ENCODE data around the gene SLC6A8.

Gene SLC6A8

DNA sequence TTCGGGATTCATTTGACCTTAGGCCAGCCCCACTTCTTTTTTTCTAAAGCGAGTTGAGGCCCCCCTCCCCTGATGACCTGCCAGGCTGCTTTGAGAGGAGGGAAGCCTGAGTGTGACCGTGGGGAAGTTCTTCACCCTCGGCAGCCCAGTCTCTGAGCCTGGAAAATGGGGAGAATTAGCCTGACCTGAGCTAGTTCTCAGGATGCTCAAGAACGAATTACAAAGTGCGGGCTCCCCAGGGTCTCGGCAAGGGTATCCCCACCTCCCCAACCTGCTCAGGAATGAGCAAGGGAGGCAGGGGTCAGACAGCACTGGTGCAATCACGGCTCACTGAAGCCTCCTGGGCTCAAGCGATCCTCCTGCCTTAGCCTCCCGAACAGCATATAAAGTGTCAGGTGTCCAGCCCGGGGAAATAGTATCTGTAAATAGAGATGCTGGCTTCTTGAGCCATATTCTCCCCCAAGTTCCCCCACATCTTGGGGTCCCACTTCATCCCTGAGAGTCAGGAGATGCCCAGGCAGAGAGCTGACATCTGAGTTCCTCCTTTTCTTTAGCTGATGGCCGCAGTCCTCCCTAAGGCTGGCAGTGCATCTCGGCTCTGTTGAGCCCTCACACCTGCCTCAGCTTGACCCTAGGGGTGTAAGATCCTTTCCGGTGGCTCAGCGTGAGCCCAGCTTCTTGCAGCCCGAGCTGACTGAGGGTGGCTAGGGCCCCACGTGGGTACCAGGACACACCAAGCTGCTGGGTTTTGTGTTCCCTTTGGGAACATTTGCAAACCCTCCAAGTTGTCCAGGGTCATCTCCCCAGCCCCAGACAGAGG, 39.2 kb upstream of the SLC6A8 start:
- no peak for DNase-seq

DNA sequence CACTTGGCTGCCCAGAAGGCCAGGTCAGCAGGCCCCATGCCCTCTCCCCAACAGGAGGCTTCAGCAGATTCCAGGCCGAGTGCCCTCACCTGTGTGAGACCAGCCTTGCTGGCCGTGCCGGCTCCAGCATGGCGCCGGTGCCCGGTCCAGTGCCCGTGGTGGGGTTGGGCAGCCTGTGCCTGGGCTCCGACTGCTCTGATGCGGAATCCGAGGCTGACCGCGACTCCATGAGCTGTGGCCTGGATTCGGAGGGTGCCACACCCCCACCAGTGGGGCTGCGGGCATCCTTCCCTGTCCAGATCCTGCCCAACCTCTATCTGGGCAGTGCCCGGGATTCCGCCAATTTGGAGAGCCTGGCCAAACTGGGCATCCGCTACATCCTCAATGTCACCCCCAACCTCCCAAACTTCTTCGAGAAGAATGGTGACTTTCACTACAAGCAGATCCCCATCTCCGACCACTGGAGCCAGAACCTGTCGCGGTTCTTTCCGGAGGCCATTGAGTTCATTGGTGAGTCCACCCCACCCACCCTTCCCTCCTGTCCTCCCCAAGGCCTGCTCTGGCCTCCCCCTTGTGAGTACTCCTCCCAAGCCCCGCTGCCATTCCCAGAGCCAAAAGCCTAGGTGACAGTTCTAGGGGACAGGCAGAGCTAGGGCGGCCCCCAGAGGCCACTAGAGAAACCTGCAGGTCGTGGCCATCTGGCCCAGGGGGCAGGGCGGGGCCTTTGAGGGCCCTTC, 38.4 kb upstream of the SLC6A8 start:
- no peak for DNase-seq

DNA sequence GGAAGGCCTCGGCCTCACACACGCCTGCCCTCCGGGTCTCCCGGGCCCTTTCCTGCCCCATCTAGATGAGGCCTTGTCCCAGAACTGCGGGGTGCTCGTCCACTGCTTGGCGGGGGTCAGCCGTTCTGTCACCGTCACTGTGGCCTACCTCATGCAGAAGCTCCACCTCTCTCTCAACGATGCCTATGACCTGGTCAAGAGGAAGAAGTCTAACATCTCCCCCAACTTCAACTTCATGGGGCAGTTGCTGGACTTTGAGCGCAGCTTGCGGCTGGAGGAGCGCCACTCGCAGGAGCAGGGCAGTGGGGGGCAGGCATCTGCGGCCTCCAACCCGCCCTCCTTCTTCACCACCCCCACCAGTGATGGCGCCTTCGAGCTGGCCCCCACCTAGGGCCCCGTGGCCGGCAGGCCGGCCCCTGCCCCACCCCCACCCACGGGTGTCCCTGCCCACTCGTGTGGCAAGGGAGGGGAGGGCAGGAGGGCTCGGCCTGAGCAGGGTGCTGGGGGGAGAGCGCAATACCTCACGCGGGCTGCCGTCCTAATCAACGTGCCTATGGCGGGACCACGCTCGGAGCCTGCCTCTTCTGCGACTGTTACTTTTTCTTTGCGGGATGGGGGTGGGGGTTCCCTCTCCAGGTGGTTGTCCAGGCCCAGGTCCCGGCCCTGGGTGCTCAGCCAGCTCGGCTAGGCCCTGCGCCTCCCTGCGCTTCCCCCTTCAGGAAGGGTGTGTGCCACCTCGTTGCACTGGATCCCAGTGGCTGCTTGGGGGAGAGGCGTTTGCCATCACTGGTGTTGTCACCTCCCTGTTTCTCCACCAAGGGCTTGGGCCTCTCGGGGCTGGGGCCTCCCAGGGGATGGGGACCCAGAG, 37.6 kb upstream of the SLC6A8 start:
- no peak for DNase-seq

DNA sequence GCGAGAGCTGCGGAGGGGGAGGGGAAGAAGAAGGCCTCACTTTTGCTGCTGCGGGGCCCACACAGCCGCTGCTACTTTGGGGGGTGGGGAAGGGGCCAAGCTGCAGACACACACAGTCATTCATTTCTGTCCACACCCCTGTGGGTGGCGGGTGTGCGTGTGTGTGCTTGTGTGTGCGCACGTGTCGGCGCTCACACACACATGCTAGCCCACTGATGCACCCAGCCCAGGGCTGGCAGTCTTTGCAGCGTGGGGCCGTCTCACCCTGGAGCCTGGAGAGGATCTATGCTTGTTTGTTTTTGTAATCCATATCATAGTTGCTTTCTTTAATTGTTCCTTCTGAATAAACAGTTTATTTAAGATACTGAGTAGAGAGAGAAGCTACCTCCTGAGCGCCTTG, 36.8 kb upstream of the SLC6A8 start:
- DNase-seq = no peak

DNA sequence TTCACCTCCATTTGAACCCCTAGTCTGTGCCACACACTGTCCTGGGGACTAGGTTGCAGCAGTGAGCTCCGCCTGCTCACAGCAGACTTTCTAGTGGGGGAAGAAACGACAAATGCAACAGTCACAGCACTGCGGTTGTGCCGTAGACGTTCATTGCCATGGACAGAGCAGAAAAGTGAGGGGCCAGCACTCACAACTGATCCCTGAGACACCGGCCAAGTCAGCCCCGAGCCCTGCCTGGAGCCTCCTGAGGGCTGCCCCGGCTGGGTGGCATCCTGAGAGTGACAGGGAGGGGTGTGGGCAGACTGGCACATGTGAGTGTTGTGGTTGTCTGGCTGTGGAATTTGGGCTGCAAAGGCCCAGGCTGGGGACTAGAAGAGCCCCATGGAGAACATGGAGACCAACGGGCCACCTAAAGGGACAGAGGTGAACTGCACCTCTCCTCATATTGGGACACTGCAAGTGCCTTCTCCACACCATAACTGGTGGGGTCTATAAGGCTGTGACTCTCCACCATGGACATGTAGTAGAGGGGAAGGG, 36.1 kb upstream of the SLC6A8 start:
- no peak for DNase-seq

DNA sequence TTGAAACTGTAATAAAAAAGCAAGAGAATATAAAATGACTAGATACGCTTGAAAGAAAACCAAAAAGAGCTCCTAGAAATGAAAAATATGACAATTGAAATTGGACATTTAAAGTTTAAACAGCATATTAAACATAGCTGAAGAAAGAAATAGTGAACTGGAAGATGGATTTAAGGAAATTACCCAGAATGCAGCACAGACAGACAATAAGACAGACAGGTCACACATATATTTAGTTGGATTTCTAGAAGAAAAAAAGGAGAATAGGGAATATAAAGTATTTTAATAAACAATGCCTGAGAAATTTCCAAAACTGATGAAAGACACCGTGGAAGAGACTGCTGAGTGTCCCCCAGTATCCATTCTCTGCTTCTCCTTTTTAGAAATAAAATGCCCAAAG, 34.2 kb upstream of the SLC6A8 start:
- DNase-seq = no peak

DNA sequence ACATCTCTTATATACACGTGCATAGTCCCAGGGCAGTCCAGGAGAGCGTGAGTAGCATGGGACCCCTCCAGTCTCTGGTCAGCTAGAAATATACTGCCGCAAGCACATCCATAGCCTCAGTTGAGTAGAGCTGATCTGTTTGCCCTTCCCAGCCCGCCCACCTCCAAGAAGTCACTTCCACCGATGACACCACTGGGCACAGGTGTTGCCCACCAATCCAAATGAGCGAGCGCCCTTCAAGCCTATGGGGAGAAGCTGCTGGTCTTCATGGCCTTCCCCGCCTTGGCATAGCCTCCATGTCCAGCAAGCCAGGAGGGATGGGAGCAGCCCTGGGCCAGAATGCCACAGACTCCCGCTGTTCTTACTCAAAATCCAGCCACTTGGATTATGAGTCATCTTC, 30.6 kb upstream of the SLC6A8 start:
- DNase-seq = no peak

DNA sequence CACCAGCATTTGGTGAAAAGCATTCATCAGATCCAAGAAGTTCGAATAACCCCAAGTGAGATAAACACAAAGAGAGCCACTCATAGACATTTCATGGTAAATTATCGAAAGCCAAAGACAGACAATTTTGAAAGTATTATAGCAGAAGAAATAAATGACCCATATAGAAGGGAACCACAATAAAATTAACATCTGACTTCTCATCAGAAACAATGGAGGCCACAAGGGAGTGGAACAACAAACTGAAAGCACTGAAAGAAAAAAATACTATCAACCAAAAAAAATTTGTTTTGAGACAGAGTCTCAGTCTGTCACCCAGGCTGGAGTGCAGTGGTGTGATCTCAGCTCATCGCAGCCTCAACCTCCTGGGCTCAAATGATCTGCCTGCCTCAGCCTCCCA, 28.5 kb upstream of the SLC6A8 start:
- DNase-seq = no peak

DNA sequence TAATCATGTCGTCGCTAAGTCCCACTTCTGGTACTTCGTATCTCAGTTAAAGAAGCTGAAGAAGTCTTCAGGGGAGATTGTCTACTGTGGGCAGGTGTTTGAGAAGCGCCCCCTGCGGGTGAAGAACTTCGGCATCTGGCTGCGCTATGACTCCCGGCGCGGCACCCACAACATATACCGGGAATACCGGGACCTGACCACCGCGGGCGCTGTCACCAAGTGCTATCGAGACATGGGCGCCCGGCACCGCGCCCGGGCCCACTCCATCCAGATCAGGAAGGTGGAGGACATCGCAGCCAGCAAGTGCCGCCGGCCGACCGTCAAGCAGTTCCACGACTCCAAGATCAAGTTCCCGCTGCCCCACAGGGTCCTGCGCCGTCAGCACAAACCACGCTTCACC, 25.5 kb upstream of the SLC6A8 start:
- DNase-seq = peak; percentile 8 to 27 (median 18)

DNA sequence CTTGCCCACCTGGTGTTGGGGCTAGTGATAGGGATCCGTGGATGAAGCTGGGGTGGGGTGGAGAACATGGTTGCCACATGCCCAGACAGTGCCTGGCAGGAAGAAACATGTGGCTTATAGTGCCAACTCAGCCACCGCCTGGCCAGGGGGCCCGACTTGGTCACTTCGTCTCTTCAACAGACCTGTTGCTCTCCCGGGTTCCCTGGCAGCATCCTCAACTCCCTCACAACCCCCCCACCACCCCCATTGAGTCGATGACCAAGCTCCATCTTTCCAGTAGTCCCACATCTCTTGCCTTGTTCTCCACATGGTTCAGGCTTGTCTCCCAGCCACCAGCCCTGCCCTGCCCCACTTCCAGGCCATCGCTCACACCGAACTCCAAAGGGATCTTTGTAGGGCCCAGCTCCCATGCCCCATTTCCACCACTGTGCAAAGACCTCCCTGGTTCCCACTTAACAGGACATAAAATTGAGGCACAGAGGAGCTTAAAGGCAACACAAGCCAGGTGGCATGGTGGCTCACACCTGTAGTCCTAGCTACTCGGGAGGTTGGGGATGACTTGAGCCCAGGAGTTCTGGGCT, 21.9 kb upstream of the SLC6A8 start:
- DNase-seq = no peak

DNA sequence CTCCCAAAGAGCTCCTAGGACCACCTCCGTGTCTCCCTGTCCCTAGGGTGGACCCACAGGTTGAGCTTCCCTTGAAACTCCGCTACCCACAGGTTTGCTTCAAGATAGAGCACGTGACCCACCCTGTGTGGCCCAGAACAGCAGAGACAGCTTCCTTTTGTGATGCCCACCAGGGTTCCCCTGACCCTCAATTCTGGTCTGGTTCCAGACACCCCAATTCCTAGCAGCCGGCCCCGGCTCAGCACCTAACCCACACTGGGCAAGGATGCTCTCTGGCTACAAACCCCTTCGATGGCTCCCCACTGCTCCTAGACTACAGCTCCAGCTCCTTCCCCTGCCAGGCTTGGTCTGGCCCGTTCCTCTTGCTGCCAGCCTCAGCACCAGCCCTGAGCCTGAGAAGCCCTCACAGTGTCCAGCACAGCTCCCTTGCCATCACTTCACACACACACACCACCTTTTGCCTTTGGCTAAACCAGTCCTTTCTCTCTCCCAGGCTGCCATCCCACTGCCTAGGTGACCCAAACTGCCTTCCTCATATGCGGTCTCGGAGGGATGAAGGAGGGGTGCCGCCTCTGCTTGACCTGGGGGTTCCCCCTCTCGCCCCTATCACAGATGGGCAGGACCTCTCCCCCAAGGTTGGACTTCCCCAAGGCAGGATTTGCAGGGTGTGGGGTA, 20.3 kb upstream of the SLC6A8 start:
- no peak for DNase-seq

DNA sequence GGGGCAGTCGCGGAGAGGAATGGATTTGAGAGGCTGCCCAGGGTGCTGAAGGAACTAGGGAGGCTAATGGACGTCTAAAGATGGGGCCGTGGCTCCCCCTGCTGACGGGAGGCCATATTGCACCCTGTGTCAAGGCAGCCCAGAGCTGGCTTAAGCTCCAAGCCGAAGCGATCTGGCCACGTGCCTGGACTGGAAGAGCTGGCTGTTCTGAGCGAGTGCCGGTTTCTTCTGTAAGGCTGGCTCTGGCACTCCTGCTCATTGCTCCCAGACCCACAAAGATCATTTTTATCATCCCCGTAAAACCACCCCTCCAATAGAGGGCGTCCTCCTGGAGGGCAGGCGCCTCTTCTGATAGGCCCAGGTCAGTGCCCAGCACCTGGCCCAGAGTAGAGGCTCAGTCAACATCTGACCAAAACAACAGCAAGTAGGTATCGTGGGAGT, 19.8 kb upstream of the SLC6A8 start:
- peak; percentile 26 to 75 (median 48) for DNase-seq

DNA sequence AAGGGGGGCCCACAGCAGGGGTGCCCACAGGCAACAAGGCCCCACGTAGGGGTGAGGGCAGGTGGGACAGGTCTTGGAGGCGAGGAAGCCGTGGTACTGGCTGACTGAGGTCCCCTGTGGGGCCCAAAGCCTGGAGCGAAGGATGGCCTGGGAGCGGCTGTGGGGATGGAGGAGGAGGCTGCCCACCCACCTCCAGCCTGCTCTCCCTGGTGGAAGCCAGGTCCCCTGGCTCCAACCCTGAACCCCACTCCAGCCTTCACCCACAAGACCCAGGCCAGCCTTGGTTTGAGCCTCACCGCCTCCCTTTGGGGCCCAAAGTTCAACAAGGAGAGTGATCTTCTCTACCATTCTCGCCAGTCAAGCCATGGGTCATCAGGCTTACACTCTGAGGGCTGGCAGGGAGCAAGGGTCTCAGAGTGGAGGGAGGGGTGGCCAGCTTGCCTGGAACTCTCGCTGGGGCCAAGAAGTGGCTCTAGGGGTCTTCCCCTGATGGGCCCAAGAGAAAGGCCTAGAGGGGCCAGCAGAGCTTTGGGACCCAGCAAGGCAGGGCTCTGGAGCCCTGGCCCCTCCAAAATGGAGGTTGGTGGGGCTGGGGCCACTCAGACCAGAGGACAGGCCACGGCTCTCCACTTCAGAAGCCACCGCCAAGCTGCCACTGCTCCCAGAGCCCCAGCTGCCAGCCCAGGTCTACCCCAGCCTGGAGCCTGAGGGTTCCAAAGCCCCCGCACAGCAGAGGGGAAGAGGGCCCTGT, 19.1 kb upstream of the SLC6A8 start:
- DNase-seq = no peak

DNA sequence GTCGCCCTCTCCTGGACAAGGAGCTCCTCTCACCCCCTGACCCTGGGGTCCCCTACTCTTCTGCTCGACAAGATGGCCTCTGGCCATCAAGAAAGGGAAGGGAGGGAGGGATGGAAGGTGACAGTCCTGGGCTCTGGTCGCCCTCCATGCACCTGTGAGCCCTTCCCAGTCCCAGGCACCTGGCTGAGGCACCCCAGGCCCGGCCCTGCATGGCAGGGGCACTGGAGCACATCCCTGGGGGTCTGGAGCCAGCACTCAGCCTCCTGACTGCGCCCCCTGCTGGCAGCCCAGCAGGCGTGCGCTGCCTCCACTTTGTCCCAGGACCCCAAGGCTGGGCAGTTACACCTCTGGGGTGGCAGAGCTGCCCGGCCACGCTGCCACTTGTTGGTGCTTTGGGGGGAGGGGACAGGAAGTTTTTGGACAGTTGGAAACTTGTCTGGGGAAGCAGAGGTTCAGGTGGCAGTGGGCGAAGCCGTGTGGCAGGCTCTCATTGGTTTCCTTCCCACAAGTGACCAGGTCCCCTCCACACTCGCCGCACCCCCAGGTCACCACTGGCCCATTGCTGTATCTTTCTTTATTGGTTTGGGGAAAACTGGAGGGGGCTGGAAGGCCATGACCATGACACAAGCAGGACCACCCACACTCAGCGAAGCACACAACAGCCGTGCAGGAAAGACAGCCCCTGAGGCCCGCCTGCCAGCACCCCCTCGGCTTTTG, 18.4 kb upstream of the SLC6A8 start:
- DNase-seq = peak in 1 of 4 experiments; percentile 19

DNA sequence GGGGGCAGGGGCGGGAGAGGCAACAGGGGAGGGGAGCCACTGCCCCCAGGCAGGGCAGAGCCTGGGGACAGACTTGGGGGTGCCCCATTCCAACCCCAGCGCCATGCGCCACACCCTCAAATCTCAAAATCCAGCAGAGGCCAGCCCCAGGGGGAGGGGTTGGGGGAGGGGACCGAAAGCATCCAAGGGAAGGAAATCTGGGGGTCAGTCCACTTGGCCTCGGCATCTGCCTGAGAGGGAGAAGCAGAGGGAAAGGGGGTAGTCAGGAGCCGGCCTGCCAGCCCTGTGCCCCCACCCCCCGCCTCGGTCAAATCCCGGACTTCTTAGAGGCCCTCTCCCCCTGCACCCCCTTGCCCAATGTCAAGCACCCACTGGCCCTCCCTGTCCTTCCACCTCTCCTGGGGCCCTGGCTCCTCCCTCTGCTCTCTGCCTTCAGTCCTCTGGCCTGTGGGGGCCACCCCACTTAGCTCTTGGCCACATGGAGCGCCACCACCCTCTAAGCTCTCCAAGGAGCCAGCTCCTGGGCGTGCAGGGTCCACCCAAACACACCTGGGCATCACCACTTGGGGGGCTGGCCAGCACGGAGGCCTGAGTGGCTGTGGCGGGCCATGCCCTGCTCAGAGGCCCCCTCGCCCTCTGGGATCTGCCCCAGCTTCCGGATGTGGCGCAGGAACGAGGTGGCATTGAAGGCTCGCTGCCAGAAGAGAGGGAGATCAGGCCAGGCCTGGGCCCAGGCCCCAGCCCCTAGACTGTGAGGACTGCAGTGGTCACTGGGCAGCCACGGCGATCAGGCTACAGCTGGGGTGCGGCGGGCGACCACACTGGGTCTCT, 17.6 kb upstream of the SLC6A8 start:
- DNase-seq = no peak

DNA sequence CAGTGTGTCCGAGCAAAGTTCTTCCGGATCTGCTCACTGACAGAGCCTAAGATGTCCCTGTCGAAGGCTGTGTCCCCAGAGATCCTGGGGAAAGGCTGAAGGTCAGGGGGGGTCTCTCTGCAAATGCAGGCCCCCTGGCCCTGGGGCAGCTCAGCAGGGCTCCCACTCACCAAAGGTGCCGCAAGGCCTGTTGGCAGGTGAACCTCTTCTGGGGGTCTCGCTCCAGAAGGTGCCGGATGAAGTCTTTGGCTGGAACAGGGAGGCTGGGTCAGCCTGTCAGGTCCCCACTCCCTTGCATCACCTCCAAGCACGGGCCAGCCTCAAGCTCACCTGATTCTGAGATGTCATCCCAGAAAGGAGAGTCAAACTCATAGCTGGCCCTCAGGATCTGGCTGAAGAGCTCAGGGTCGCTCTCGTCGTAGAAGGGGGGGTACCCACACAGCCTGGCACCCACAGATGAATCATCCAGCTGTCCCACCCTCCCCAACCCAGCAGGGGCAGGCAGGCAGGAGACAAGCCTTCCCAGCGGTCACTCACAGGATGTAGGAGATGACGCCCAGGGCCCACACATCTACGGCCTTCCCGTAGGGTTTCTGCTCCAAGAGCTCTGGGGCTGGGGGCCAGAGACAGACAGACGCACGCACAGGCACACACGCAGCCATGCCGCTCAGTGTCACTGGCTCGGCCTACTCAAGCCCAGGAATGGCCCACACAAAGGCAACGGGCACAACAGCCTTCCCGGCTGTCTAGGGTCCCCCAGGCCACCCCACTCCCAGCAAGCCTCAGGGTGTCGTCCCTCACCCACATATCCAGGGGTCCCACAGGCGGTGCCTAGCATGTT, 16.8 kb upstream of the SLC6A8 start:
- no peak for DNase-seq

DNA sequence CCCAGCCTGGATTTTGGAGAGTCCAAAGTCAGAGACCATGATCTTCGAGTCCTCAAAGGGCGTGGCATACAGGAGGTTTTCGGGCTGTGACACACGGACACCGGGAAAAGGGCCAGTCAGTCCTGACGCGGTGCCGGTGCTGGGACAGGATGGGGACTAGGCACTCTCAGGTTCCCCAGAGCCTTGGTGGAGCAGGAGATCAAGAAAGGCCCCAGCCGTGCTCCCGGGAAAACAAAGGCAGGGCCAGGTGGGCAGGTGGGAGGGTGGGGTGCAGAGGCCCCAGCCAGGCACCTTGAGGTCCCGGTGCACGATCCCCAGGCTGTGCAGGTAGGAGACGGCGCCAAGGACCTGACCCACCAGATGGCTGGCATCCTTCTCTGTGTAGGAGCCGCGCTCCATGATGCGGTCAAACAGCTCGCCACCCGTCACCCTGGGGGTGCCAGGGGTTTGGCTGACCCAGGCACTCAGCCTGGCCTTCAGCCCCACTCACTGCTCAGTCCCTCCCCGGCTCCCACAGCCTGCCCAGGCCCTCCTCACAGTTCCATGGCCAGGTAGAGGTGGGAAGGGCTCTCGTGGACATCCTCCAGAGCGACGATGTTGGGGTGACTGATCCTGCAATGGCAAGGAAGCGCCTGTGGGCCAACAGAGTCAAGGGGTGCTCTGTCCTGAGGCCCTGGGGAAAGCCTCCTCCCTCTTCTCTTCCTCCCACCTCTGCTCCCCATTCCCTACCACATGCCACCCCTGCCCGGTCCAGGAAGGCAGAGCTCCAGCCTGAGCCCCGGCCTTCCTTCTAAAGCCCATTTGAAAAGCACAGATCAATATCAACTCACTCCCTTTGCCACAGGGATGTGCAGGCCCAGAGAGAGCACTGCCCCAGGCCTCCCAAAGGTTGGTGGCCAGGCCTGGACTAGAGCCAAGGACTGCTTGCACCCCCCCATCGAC, 15.9 kb upstream of the SLC6A8 start:
- DNase-seq = no peak
